Effector memory CD8-positive, alpha-beta T cell (primary cell): ENCODE results near the gene PPP2R3A.
A peak's percentile ranks its signal among the peaks of the same experiment; 100 is the strongest.
"Not testable (repeated sequence)": the region's sequence is repeated elsewhere in the genome, so short reads cannot be mapped to it uniquely, and the experiment has no call there.

Source experiments
- ATAC-seq: fragments of 150-1000 bp; cut with Tn5 transposase; replicated peaks from 2 replicates; pipeline ENCODE4 v1.10.0; 2021; ENCODE audit warnings: mild to moderate bottlenecking, moderate library complexity
- DNase-seq, 3 experiments: peaks; one replicate each; pipeline ENCODE4 v3.0.0; 2021
- H3K27ac Mint-ChIP-seq, 2 donors: one replicate each; pipeline ENCODE4 v1.8.0; 2022; ENCODE audit warnings: mild to moderate bottlenecking in 2 of 2, mixed read lengths in 2 of 2, moderate library complexity in 2 of 2
- H3K27me3 Mint-ChIP-seq, 2 donors: one replicate each; pipeline ENCODE4 v1.8.0; 2022; ENCODE audit warnings: mixed read lengths in 2 of 2
- H3K36me3 Mint-ChIP-seq: one replicate; pipeline ENCODE4 v1.8.0; 2022; ENCODE audit warnings: mild to moderate bottlenecking, moderate library complexity, mixed read lengths; ENCODE audit not compliant: insufficient read depth
- H3K4me1 Mint-ChIP-seq, 2 donors: one replicate each; pipeline ENCODE4 v1.8.0; 2022; ENCODE audit warnings: low read depth in 2 of 2, mixed read lengths in 2 of 2
- H3K4me3 Mint-ChIP-seq, 2 donors: one replicate each; pipeline ENCODE4 v1.8.0; 2022; ENCODE audit warnings: mild to moderate bottlenecking in 2 of 2, mixed read lengths in 2 of 2, moderate library complexity in 2 of 2
- H3K9me3 Mint-ChIP-seq, 2 donors: one replicate each; pipeline ENCODE4 v1.8.0; 2022; ENCODE audit warnings: mixed read lengths in 2 of 2

The PPP2R3A gene

DNA sequence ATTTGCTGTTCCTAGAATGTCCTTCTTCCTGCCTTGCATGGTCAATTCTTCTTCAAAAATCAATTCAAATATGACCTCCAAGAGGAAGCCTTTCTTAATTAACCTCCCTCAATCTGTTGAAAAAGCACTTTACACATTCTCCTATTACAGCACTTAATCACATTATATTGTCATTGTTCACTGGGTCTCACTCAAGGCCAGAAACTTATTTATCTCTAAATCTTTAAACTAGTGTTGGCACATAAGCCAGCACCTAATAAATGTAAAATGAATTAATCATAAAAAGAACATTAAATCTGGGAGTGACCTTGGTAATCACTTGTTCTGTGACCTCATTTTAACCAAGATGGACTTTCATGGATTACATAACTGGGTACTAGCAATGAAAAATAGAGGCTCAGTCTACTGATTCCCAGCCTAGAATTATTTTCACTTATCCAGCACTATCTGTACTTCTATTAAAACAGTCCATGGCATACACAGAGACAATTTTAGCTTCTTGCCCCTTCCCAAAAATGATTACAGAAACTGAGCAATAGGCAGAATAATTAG, 208.5 kb downstream of the PPP2R3A start:
- Mint-ChIP-seq H3K36me3 (peaks cover 19% of the 10 kb centered on the region), H3K27me3 (no peaks in the 10 kb centered on the region), H3K4me1 (peaks cover 14 to 23% of the 10 kb centered on the region in 2 donors), H3K27ac (no peak overlapping the region), H3K9me3 (no peaks in the 10 kb centered on the region), H3K4me3 (no peak overlapping the region)
- DNase-seq: no peak
- ATAC-seq: no peak

DNA sequence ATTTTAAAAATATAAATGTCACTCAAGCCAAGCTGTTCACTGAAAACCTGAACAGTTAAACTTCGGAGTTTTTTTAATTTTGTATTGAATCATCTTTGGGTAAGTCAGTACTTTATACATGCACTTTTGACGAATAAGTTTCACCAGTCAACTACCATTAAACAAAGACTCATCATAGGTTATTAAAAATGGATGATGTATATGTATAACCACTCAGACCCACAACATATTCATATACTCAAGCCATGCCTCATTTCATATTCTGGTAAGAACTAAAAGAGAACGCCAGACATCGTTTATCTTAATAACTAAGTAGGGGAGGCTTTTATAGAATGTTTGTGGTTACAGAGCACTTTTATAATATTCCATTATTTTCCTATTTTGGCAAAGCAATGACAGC, 212.3 kb downstream of the PPP2R3A start:
- Mint-ChIP-seq H3K27me3 (no peaks in the 10 kb centered on the region), H3K4me1 (peaks cover 25 to 47% of the 10 kb centered on the region in 2 donors), H3K4me3 (peak overlapping the region in 1 of 2 donors; percentile 64), H3K36me3 (peaks cover 38% of the 10 kb centered on the region), H3K9me3 (no peaks in the 10 kb centered on the region), H3K27ac (peak overlapping the region in 1 of 2 donors; percentile 26)
- DNase-seq (no peak), ATAC-seq (no peak)

DNA sequence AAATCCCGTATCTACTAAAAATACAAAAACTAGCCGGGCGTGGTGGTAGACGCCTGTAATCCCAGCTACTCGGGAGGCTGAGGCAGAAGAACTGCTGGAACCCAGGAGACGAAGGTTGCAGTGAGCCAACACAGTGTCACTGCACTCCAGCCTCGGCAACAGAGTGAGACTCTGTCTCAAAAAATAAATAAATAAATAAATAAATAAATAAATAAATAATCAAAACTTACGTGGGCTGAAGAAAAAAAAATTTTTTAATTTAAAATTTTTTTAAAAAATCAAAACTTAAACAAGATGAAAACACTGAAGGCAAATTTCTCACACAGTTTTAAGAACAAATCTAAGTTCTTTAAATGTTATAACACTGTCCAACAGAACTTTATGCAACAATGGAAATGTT, 216.2 kb downstream of the PPP2R3A start:
- ATAC-seq (no peak), DNase-seq (no peak)
- H3K4me3 Mint-ChIP-seq: peak overlapping the region in 1 of 2 donors; percentile 77
- no peaks in the 10 kb centered on the region for H3K9me3 Mint-ChIP-seq
- no peaks in the 10 kb centered on the region for H3K27me3 Mint-ChIP-seq
- H3K27ac Mint-ChIP-seq: peak overlapping the region; percentile 81 to 89
- H3K36me3 Mint-ChIP-seq: peaks cover 41% of the 10 kb centered on the region
- H3K4me1 Mint-ChIP-seq: peaks cover 45 to 68% of the 10 kb centered on the region in 2 donors

DNA sequence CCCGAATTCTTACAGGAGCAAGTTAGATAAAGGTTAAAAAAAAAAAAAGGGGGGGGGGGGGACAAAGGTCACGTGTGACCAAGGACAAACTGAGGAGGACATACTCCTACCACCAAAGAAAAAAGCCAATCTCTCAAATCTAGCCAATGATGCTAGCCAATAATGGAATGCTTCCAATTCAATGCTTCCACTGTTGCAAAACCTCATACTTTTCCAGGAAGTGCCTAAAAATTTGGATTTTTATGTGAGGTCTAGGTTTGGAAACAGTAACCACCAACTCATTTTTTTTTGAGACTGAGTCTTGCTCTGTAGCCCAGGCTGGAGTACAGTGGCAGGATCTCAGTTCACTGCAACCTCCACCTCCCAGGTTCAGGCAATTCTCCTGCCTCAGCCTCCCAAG, 219.2 kb downstream of the PPP2R3A start:
- Mint-ChIP-seq H3K4me1 (peaks cover 52 to 70% of the 10 kb centered on the region in 2 donors), H3K27ac (peak overlapping the region; percentile 81 to 89)

DNA sequence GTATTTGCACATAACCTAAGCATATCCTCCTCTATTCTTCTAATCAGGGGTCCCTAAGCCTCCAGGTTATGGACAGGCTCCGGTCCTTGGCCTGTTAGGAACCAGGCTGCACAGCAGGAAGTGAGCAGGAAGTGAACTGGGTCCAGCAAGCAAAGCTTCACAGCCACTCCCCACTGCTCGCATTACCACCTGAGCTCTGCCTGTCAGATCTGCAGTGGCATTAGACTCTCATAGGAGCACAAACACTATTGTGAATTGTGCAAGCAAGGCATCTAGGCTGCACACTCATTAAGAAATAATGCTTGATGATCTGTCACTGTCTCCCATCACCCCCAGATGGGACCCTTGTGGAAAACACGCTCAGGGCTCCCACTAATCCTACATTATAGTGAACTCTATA, 220.8 kb downstream of the PPP2R3A start:
- Mint-ChIP-seq H3K27ac (peak overlapping the region; percentile 10 to 36), H3K4me3 (peak overlapping the region; percentile 65 to 97), H3K9me3 (no peaks in the 10 kb centered on the region), H3K4me1 (peaks cover 61 to 77% of the 10 kb centered on the region in 2 donors), H3K36me3 (peaks cover 34% of the 10 kb centered on the region), H3K27me3 (no peaks in the 10 kb centered on the region)
- DNase-seq: peak in 1 of 3 experiments; percentile 23
- ATAC-seq: peak; percentile 67

More for the DNA sequence above, 219.2 kb downstream of the PPP2R3A start:
- H3K9me3 Mint-ChIP-seq: no peaks in the 10 kb centered on the region
- no peaks in the 10 kb centered on the region for H3K27me3 Mint-ChIP-seq
- DNase-seq (no peak), ATAC-seq (no peak)
- H3K4me3 Mint-ChIP-seq: peak overlapping the region; percentile 72 to 77
- peaks cover 42% of the 10 kb centered on the region for H3K36me3 Mint-ChIP-seq

DNA sequence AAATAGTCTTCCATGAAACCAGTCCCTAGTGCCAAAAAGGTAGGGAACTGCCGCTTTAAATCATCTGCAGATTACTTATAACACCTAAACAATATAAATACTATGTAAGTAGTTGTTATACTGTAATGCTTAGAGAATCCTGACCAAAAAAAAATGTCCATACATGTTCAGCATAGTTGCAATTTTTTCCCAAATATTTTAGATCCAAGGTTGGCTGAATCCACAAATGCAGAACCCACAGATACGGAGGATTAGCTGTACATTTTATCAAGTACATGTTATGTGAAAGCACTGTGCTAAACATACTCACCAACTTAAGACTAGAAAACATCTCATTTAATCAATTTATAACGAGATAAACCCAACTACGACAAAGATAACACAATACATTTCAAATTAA, 221.3 kb downstream of the PPP2R3A start:
- ATAC-seq (no peak), DNase-seq (no peak)
- peaks cover 66 to 81% of the 10 kb centered on the region in 2 donors for H3K4me1 Mint-ChIP-seq
- H3K27ac Mint-ChIP-seq: no peak overlapping the region
- H3K27me3 Mint-ChIP-seq: no peaks in the 10 kb centered on the region
- no peaks in the 10 kb centered on the region for H3K9me3 Mint-ChIP-seq
- peak overlapping the region; percentile 65 to 97 for H3K4me3 Mint-ChIP-seq
- H3K36me3 Mint-ChIP-seq: peaks cover 39% of the 10 kb centered on the region

DNA sequence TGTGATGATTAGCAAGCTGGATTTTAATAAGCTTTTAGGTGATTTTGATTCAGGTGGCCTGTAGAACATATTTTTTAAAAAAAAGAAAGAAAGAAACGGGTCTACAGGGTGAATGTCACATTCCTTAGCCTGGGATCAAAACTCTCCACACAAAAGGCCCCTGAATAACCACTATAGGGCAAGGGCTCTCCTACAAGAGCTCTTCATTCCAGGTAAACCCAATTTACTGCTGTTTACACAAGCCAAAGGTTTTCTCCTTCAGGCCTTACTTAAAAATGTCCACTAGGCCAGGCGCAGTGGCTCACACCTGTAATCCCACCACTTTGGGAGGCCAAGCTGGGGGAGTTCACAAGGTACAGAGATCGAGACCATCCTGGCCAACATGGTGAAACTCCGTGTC, 222.3 kb downstream of the PPP2R3A start:
- Mint-ChIP-seq H3K36me3 (peaks cover 39% of the 10 kb centered on the region), H3K9me3 (no peaks in the 10 kb centered on the region), H3K27me3 (no peaks in the 10 kb centered on the region), H3K27ac (peak overlapping the region in 1 of 2 donors; percentile 84), H3K4me1 (peaks cover 62 to 80% of the 10 kb centered on the region in 2 donors), H3K4me3 (peak overlapping the region; percentile 97 to 98)
- DNase-seq: no peak
- ATAC-seq: no peak

DNA sequence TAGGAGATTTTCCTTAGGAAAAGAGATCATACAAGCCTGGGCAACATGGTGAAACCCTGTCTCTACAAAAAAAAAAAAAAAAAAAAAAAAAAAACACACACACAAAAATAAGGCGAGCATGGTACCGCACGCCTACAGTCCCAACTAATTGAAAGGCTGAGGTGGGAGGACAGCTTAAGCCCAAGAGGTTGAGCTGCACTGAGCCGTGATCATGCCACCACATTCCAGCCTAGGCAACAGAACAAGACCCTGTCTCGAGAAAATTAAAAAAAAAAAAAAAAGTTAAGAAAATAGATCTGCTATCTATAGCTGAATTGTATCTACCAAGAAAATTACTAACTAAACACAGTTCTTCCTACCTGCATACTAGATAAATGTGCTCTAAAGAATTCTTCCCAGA, 223.5 kb downstream of the PPP2R3A start:
- Mint-ChIP-seq H3K4me1 (peaks cover 64 to 81% of the 10 kb centered on the region in 2 donors), H3K27me3 (no peaks in the 10 kb centered on the region), H3K4me3 (peak overlapping the region; percentile 97 to 98), H3K36me3 (peaks cover 50% of the 10 kb centered on the region), H3K9me3 (no peaks in the 10 kb centered on the region), H3K27ac (peak overlapping the region; percentile 41 to 100)
- DNase-seq: no peak
- ATAC-seq: no peak

DNA sequence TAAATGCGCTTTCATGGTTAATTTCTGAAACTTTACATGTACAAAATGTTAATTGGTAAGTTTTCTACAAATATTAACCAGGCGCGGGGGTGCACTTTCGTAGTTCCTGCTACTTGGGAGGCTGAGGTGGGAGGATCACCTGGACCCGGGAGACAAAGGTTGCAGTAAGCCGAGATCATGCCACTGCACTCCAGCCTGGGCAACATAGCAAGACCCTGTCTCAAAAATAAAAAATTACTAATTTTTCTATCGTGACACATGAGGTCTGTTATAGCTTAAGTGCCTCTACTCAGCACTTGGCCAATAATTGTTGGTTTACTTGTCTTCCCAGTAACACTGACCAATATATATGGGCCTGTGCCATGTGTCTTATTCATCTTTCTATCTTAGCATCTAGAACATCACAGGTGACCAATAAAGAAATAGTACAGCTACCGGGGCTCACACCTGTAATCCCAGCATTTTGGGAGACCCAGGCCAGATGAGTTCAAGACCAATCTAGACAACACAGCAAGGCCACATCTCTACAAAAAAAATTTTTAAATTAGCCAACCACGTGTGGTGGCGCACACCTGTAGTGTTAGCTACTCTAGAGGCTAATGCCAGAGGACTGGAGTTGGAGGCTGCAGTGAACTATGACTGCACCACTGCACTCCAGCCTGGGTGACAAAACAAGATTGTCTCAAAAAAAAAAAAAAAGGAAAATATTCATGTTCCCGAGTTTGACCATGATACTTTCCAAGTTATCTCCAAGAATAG, 224.5 kb downstream of the PPP2R3A start:
- no peaks in the 10 kb centered on the region for H3K9me3 Mint-ChIP-seq
- no peaks in the 10 kb centered on the region for H3K27me3 Mint-ChIP-seq
- peak overlapping the region; percentile 97 to 98 for H3K4me3 Mint-ChIP-seq
- DNase-seq: no peak
- H3K4me1 Mint-ChIP-seq: peaks cover 69 to 85% of the 10 kb centered on the region in 2 donors
- no peak for ATAC-seq
- H3K36me3 Mint-ChIP-seq: peaks cover 60% of the 10 kb centered on the region
- peak overlapping the region; percentile 99 to 100 for H3K27ac Mint-ChIP-seq

DNA sequence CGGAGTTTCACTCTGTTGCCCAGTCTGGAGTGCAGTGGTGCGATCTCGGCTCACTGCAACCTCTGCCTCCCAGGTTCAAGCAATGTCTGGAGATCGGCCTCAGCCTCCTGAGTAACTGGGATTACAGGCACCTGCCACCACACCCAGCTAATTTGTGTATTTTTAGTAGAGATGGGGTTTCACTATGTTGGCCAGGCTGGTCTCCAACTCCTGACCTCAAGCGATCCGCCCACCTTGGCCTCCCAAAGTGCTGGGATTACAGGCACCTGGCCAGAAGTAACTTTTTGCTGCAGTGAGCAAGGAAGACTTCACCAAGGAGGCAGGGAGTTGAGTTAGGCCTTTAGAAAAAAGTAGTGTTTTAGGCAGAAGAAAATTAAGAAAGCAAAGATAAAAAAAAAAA, 226.7 kb downstream of the PPP2R3A start:
- Mint-ChIP-seq H3K4me3 (peak overlapping the region; percentile 97 to 98), H3K36me3 (peaks cover 72% of the 10 kb centered on the region), H3K27ac (peak overlapping the region; percentile 99 to 100), H3K4me1 (peaks cover 61 to 82% of the 10 kb centered on the region in 2 donors)
- DNase-seq, H3K27me3 Mint-ChIP-seq, ATAC-seq, H3K9me3 Mint-ChIP-seq: not testable (repeated sequence)

DNA sequence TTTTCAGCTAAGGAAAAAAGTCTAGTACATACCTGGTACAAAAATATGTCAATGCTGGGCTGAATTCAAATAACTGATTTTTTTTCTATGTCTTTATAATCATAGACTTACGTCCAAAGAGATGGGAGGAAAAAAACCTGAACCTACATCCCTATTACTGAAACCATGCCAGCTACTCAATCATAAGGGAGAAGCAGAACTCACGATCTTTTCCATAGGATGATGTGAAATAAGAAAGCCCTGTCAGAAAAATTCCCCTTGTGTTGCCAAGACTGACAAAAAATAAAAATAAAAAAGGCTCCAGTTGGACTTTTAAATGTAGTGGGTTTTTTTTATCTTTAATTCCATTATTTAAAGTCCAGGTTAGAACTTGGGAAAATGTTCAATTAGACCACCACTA, 227.3 kb downstream of the PPP2R3A start:
- no peaks in the 10 kb centered on the region for H3K27me3 Mint-ChIP-seq
- no peak for ATAC-seq
- no peak for DNase-seq
- H3K4me3 Mint-ChIP-seq: peak overlapping the region; percentile 97 to 98
- peak overlapping the region; percentile 99 to 100 for H3K27ac Mint-ChIP-seq
- peaks cover 73% of the 10 kb centered on the region for H3K36me3 Mint-ChIP-seq
- H3K4me1 Mint-ChIP-seq: peaks cover 65 to 85% of the 10 kb centered on the region in 2 donors
- no peaks in the 10 kb centered on the region for H3K9me3 Mint-ChIP-seq

DNA sequence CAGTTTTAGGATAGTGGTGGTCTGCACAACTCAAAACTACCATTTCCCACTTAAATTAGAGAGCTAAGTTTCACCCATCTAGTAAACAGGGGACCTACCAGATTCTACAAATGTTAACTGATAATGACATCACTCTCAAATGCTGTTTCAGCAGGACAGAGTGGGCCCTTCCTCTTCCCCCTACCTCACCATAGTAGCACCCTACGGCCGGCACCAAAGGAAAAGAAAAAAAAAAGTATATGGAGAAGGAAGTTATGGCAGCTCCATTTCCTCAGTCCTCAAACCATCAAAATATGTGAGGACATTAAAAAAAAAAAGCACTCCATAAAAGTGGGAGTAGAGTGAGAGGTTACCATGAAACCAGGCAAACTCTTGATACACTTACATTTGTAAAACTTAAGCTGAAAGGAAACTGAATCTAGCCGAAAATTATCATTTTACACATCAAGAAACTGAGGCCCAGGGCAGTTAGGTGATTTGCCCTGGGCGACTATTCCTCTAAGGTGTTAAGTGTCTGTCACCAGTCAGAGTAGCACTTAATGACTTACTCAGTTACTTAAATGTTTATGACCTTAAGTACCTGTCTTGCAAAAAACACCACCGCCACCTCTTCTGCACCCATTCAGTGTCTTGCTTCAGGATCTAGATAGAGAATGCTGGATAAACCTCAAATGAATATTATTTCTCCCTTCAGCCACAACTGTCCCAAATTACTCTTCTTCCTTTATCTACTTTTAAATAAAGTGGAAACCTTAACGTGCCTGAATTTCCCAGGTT, 227.9 kb downstream of the PPP2R3A start:
- Mint-ChIP-seq H3K4me3 (peak overlapping the region; percentile 97 to 98), H3K27me3 (no peaks in the 10 kb centered on the region), H3K36me3 (peaks cover 68% of the 10 kb centered on the region), H3K27ac (peak overlapping the region; percentile 99 to 100), H3K4me1 (peaks cover 59 to 79% of the 10 kb centered on the region in 2 donors), H3K9me3 (no peaks in the 10 kb centered on the region)
- DNase-seq (no peak), ATAC-seq (no peak)

DNA sequence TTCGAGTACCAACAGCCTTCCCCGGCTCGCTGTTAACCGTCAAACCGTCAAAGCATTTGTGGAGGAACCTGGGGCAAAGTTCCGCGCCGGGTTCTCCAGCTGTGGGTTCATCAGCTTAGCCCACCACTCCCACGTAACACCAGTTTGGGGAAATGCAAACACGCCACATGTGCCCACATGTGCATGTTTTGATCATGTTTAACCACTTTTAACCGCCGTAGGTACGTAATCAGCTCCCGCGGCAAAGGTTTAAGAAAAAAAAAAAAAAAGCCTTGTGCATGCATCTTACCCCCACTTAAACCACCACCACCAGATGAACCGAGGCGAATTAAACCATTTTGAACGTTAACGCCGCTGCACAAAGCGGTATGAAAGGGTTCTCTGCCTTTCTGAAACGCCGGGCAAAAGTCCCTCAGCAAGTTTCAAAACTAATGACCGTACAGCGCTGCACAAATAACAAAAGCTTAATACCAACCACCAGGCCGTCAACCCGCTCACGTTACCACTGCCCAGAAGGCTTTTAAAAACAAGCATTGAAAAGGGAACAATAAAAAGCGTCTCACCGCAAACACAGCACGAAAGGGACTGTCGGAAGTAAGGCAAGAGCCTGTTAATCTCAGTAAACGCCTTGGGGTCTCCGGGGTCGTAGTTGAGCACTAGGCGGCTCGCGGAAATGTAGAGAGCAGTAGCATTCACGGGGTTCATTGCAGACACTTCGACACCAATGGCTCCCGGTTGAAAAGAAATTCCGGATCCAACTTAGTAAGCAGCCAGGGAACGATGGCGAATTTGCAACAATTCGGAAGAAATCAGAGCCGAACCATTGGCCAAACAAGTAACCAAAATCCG, 229.1 kb downstream of the PPP2R3A start:
- DNase-seq (peak; percentile 71 to 74 (median 72)), ATAC-seq (peak; percentile 34)
- no peaks in the 10 kb centered on the region for H3K9me3 Mint-ChIP-seq
- H3K27ac Mint-ChIP-seq: peak overlapping the region; percentile 99 to 100
- H3K36me3 Mint-ChIP-seq: peaks cover 59% of the 10 kb centered on the region
- peak overlapping the region; percentile 97 to 98 for H3K4me3 Mint-ChIP-seq
- peaks cover 53 to 69% of the 10 kb centered on the region in 2 donors for H3K4me1 Mint-ChIP-seq
- no peaks in the 10 kb centered on the region for H3K27me3 Mint-ChIP-seq
